HG02798 (cell line): ENCODE measurements around the gene NLRP1.
A peak's percentile ranks its signal among the peaks of the same experiment; 100 is the strongest.

Experiments used
- ATAC-seq: cut with Tn5 transposase; IDR thresholded peaks from one replicate; pipeline ENCODE4 v1.9.1; 2021; ENCODE audit warnings: mild to moderate bottlenecking; ENCODE audit not compliant: unreplicated experiment, poor library complexity

Gene NLRP1

GRCh38 chr17:5526821-5527598 lies 57.3 kb downstream of the NLRP1 start:
- no peak for ATAC-seq

GRCh38 chr17:5523249-5523648 lies 61.1 kb downstream of the NLRP1 start:
- ATAC-seq, result no peak

GRCh38 chr17:5522476-5522875 lies 61.8 kb downstream of the NLRP1 start:
- no peak for ATAC-seq

GRCh38 chr17:5516060-5516792 lies 68.1 kb downstream of the NLRP1 start:
- ATAC-seq, result no peak

GRCh38 chr17:5514976-5515375 lies 69.3 kb downstream of the NLRP1 start:
- ATAC-seq, result no peak

GRCh38 chr17:5513628-5514027 lies 70.7 kb downstream of the NLRP1 start:
- ATAC-seq, result no peak

GRCh38 chr17:5511401-5512225 lies 72.7 kb downstream of the NLRP1 start:
- ATAC-seq, result no peak

GRCh38 chr17:5510771-5511170 lies 73.5 kb downstream of the NLRP1 start:
- ATAC-seq, result no peak

GRCh38 chr17:5509482-5509881 lies 74.8 kb downstream of the NLRP1 start:
- ATAC-seq, result no peak

GRCh38 chr17:5508810-5509209 lies 75.5 kb downstream of the NLRP1 start:
- ATAC-seq, result no peak

- ATAC-seq, result no peak
These were observed 78.0 kb downstream of the NLRP1 start for GRCh38 chr17:5506307-5506706.

GRCh38 chr17:5502552-5502951 lies 81.8 kb downstream of the NLRP1 start:
- ATAC-seq, result no peak

- no peak for ATAC-seq
These were observed 82.6 kb downstream of the NLRP1 start for GRCh38 chr17:5501685-5502084.

- peak; percentile 57 for ATAC-seq
These were observed 83.5 kb downstream of the NLRP1 start for GRCh38 chr17:5500589-5501391.

- ATAC-seq, result no peak
These were observed 84.1 kb downstream of the NLRP1 start for GRCh38 chr17:5500247-5500588.

GRCh38 chr17:5499476-5500231 lies 84.7 kb downstream of the NLRP1 start:
- ATAC-seq, result no peak

- no peak for ATAC-seq
These were observed 91.3 kb downstream of the NLRP1 start for GRCh38 chr17:5492970-5493369.

- no peak for ATAC-seq
These were observed 95.6 kb downstream of the NLRP1 start for GRCh38 chr17:5488752-5489151.
